NOMO-1 treated with dmso at 0.1 percent for 144 hours (cell line): ENCODE data around the gene KCTD16.
A peak's percentile ranks its signal among the peaks of the same experiment; 100 is the strongest.

Experiments used
- DNase-seq: peaks from one replicate; lab custom pipeline; 2025; ENCODE audit not compliant: unreplicated experiment; lab: John Stamatoyannopoulos, UW

The KCTD16 gene

DNA sequence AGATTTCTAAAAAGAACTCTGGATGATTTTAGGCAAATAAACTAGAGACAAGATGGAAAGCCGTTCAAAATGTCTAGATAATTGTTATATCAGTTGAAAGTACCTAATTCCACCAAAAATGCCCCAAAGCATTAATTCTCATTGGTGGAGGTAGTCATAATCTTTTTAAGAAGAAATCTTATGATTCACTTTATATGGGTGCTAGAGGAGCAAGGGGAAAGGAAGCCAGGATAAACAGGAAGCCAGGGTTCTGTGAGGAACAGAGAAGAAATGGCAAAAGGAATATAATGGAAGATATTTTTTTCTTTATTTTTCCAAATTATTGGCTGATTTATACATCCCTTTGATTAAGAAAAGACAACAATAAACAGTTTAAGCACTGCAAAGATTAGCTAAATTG, 8.0 kb upstream of the KCTD16 start:
- no peak for DNase-seq

DNA sequence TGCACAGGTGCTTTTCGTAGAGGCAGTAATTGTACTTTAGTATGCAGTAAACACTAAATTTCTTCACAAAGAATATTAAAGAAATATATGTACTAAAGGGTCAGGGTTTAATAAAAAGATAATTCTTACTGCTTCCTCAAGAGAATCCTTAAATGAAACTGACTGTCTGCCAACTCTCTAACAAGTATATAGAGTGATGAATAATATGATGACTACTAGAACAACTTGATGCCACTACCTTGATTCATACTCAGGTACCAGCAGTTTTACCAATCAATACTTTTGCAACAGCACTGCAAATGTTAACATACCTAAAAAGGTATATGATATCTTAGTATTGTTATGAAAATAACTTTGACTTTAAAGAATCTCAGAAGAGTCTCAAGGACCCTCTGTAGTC, 4.0 kb upstream of the KCTD16 start:
- no peak for DNase-seq

DNA sequence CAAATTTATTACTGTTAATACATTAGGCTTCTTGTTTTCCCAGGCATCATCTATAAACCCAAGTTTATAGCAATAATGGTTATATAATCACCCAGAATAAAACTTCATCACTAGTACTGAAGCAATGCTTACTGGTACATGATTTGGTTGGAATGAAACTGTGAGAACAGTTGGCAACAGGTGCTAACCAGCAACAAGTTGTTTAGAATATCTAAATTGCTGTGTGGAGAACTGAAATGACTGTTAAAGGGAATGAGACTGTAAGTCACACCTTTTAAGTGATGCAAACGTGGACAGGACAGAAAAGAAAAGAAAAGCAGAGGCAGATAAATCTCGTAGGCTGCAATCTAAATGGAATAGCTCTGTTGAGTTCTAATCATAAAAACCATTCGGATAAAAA, 2.7 kb upstream of the KCTD16 start:
- no peak for DNase-seq

DNA sequence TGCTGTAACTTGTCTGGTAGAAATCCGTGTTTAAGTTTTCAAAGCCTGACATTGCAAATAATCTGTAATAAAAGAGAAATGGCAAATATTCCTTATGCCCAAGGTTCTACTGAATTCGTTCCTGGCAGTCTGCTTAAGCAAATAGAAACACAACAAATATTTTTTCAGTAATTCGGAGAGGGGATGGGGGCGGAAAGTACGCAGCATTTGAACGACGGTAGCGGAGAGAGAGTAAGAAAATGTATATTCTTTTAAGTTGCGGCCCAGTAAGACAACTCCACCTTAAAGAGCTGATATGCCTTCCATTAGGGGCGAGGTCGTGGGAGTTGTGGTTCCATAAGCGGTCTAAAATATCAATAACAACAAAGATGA, 783 bp upstream of the KCTD16 start:
- DNase-seq = no peak

DNA sequence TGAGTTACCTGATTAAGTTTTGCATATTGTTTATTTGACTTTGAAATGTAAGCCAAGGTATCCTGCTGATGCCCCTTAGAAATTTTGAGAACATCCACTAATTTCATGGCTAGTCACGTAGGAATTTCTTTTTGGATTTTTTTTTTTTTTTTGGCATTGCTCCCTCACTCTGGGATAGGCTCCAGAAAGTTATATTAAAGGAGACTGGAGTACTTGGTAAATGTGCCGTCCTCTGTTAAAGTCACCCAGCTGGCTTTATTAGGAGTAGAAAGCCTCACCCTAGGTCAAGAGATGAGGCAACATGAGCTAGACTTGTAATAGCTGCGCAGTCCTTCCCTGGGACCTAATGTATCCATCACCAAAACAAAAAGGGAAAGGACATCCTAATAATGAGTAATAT, 3.1 kb downstream of the KCTD16 start:
- DNase-seq = no peak

DNA sequence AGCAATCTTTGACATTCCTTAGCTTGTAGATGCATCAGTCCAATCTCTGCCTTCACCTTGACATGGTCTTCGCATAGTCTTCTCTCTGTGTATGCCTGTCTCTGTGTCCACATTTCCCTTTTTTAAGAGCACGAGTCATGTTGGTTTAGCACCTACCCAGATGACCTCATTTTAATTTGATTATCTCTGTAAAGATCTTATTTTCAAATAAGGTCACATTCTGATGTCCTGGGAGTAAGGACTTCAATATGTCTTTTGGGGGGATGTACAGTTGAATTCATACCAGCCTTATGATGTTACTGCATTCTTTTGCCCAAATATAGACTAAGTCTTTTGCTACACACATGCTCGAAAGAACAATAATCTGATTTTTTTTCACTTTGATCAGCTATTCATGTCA, 6.9 kb downstream of the KCTD16 start:
- no peak for DNase-seq

DNA sequence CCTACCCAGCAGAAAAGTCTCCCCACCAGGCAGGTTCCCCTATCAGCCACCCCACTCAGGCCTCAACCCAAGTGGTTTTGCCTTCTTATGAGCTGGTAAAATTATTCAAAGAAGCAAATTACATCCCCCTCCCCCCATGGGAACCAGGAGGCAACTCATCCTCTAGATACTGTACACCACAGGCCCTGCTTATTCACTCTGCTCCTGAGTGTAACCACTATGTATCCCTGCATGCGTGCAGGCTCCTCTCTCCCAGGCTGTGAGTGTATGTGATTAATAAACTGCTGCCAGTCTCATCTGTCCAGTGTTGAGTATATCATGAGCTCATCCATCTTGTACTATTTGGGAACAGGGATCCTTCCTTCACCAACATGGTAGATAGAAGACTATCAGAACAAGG, 8.6 kb downstream of the KCTD16 start:
- DNase-seq = no peak

DNA sequence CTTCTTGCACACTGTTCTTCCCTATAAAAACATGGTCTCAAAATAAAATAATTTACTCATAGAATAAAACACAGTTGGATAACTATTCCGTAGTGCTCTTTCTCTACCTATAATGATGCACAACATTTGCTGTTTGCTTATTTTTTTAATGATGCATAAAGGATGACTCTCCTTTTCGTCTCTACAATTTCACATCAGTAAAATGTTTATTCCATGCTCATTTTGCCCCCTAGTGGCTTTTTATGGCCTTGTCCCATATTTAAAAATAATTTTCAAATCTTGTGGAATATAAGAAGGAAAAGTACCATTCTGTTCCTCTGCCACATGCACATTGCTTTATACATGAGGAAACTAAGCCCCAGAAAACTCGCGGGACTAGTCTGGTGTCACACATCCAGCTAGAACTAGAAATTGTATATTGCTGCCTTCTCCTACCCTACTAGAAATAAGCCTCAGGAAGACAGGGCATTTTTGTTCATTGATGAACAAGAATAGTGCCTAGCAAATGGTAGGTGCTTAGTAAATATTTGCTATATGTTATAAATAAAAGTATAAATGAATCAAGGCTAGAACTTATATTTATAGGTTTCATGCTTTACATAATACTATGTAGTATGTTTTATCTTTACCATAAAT, 12.7 kb downstream of the KCTD16 start:
- DNase-seq = no peak

DNA sequence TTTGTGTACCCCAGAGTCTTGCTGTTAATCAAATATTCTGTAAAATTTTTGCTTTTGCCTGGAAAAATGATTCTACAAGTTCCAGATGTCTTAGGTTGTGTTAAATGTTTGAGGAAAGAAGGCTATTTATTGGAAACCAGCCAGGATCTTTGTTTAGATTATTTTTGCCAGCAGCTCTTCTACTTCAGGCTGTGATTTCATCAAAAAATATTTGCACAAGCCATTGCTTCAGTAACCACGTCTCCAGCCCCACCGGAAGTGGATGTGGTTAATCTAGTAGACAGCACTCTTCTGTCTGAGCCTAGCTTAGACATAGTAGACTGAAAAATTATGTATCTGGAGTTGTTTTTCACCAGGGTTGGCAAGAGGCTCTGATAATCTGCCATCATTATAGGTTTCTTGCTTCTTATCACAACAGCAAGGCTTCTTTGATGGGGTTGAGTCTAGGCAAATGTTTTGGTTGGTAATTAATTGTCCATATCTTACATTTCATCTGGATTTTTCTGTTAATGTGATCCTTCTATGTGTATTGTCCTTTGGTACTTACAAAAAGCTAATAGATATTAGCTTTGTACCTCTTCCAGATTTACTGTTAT, 17.1 kb downstream of the KCTD16 start:
- DNase-seq = peak; percentile 78

DNA sequence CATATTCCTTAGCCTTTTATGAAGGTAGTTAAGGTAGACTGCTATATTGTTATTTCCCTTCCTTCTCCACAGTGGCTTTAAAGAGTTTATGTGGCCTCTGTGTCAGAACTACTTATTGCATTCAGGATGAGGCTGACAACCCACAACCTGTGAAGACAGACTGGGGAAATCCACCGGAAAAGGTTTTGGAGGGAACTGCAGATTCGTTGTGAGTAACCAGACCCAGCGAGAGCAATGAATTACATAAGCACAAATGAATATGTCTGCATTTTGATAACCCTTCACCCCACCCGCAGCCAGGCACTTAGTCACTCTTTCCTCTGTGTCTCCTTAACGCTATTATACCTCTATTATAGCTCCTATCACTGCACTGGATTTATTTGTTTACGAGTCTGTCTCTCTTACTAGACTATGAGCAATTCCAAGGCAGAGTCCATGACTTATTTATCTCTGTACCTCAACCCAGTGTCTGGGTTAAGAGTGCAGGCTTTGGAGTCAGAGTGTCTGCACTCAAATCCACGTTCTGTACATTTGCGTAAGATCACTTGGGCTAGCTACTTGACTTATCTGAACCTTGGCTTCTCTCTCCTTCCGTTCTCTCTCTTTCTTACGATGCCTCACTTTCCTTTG, 19.2 kb downstream of the KCTD16 start:
- peak; percentile 80 for DNase-seq

DNA sequence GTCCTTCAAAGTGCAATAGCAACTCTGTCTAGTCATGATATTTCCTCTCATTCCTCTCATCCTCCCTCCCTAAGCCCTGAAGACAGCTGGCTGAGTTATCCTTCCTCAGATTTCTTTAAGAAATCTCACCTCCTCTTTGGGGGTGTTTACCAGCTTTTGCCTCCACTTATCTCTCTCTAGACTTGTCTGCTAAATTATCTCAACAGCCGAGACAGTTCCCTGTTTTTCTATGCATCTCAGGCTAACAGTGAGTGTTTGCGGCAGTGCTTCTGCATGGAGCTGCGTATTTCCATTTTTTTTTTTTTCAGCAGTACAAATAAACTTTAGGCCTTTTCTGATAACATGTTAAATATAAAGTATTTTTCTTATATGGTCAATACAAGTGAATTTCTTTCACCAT, 20.9 kb downstream of the KCTD16 start:
- DNase-seq = no peak

DNA sequence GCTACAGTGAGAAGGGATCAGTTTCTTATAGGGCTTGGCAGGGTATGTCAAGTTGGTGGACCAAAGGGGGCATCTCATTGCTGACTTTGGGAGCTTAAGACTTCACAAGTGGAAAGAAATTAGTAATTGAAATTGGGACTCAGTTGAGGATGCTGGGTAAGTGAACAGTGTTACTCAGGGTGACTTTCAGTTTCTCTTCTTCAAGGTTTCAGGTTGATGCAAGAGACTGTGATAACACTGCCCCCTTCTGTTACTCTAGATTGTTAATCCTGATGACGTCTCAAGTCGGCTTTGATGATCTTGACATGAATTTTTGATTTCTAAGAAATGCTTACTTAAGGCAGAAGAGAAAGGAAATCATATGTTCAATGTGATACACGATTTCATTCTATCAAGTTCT, 21.3 kb downstream of the KCTD16 start:
- peak; percentile 55 for DNase-seq

DNA sequence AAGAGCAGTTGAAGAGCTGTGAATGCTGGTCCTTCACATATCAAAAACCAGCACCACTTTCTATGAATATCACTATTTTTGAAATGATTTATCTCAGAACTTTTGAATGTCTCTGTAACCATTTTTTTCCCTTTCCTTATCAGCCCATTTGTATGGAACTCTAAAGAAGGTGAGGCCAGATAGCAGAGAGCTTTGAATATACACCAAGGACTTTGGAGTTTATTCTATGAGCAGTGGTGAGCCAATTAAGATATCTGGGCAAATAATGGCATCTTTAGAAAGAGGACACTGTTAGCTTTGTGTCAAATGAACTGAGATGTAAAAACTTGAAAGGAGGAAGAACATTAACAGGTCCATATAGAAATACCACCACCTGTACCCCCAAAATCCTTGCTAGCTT, 22.0 kb downstream of the KCTD16 start:
- no peak for DNase-seq

DNA sequence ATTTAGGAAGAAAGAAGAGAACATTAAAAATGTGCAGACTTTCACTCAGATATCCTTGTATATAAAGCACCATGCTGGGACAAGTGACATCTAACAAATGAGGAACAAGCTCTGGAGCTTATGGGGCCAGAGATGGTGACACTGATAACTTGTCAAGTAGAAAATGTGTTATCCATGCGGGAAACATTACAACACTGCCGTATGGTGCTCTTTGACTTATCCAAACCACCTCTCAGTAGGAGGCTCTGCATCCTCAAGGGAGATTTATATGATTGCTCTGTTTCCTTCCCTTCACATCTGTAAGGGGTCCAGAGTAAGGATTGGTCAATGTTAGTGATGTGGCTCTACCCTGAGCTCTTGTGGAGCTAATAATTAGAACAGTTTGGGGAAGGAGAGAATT, 23.5 kb downstream of the KCTD16 start:
- DNase-seq = no peak

DNA sequence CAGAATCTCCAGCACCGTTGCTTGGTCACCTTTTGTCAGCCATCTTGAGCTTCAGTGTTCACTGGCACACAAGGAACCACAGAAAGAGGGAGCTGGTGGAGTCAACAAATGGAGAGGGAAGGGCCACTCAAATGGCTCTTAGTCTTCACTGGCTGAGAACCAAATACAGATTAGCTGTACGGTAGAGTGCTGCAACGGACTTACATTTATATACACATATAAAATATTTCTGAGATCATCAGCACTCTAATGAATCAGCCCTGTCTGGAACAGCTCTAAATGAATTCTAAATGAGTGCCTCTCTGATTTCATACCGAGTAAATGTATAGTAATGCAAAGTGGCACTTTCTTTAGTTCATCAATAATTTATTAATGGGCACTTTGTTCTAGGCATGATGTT, 24.8 kb downstream of the KCTD16 start:
- DNase-seq = no peak

DNA sequence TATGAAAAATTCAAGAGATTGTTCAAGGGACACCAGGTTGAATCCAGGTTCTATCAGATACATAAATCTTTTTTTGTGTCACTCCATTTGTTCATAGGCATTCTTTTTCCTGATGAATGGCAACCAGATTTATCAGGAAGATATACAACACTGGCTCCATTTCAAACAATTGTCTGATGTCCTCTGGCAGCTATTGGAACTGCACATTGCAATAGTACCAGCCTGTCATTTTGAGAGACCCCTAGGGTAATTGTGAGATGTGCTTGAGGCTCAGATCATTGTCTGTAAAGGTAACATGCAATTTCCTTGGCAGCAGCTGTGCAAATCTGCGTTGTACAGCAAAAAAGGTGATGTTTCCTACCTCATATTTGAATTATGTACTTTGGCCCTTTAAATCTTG, 25.9 kb downstream of the KCTD16 start:
- DNase-seq = no peak

DNA sequence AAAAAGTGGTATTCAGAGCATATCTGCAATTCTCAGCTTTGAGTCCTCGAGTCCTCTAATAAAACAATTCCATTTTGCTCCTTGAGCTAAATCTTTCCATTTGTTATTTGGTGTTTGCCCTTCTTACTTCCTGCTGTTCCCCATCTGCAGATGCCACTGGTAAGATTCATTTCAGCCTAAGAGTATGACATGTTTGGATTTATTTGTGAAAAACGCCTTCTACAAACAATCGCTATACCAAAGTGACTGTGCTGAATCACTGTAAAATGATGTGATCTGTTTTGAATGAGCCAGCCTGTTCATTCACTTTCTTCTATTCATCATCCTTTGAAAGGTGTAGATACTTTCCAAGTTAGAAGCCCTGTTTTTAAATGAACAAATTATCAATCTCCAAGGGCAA, 27.7 kb downstream of the KCTD16 start:
- no peak for DNase-seq

DNA sequence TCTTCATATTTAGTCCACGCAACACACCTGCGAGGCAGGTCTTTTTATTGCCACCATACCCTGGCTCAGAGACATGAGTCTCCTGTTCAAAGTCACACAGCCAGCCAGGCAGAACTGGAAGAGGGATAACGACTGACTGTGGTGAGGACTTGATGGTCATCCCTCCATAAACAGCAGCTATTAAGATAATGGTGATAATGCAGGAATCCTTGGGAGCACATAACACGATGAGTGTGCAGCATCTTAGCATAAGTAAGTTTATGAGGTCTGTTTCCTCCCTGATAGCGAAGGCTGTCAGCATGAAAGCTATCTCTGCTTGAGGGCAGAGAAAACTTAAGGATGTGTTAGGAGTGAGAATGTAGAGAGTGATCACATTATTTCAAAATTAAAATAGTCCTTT, 30.9 kb downstream of the KCTD16 start:
- no peak for DNase-seq

DNA sequence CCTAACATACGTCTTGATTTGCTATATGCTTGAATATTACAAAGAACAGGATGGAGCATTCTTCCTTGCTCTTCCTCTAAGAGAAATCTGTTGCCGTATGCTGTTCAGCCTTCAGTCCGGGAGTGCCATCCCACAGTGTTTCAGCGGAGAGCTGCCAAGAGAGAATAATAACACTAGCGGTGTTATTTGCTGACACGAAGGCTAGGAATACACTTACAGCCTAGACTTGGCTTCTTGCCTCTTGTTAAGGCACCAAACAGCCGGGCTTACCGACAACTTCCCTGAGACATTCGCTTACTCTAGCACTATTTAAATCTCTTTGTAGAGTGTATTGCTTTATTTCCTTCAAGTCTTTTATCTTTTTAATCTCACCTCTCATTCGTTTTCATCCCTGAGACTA, 31.4 kb downstream of the KCTD16 start:
- no peak for DNase-seq

DNA sequence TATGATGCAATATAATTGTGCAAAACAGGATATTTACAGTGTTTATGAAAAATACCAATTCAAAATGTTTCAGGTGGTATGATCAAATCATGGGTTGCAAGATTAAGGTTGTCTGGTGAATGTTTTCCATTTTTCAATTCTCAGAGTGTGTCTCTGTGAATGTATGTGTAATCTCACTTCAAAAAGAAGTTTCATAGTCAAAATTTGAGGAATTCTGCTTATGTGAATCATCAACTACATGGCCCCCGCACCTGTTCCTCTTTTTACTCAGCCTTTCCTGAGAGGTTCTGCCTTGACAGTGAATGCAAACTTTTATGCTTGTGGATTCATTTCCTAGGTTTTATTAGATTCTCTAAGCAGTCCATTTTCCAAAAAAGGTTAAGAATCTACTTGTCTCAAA, 32.1 kb downstream of the KCTD16 start:
- DNase-seq = no peak

DNA sequence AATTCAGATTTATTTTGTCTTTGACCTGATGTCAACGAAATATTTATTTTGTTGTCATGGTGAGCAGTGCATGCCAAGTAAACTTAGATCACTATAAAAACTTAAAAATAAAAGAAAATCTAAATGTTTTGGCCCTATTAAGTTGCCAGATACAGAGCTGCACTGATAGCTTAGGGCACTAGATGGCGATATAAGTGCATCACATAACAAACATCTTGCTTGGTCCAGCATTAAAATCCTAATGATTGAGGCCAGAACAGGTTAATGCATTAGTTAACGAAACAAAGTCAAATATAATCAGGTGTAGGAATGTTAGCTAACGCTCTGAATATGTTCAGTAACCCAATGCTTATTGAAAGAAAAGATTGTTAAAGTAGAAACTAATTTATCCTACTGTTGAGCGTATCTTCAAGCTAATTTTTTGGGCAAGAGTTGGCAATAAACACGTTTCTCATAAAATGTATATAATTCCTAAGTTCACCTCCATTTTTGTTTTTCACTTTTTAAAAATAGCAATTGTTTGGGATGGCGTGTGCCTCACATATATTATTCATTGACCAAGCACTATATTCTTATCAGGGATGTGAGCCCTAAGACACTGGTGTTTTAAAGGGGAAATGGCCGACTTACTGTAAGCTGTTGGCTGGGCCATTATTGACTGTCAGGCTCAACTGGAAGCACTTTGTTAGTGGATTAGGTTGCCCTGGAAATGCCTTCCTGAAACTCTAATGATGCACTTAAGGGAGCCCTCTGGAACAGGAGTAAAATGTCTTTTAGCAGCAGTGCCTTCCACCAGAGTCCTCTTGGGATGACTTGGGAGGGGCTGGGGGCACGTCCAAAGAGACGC, 33.3 kb downstream of the KCTD16 start:
- no peak for DNase-seq

DNA sequence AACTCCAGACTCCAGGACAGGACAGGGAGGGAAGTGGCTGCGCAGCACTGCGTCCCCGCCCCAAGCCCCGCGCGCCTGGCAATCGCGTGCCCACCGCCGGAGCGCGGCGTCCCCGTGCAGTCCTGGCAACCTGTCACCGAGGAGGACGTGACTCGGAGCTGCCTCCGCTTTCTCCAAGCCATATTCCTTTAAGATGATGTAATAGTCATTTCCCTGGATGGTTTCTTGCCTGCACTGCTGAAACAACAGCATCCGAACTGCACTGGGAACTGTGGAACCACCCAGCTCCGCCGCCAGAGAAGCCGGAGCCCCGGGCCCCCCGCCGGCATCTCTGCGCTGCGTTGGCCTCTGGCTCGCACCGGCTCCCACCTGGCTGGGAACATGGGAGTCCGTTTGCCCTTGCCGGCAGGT, 34.5 kb downstream of the KCTD16 start:
- no peak for DNase-seq
